ENCODE results near the gene OR6J1. TPM values are rescaled to one million over a fixed set of nuclear protein-coding genes. Genes with fewer than 3 reads are reported as not detected.

OR6J1 gene
- polyA plus RNA-seq, 10 donors: 0.07 to 0.22 (median 0.10) TPM

Other genes starting within 250 kb of the OR6J1 start
- gene DAD1, start 55.1 kb downstream of the OR6J1 start, polyA plus RNA-seq (ENCODE audit: insufficient read length in 10 of 10): 100 to 1,000 TPM; 119 to 178 (median 145) TPM
- gene ABHD4, start 46.1 kb downstream of the OR6J1 start, polyA plus RNA-seq (ENCODE audit: insufficient read length in 10 of 10): 10 to 100 TPM; 11.0 to 20.1 (median 14.0) TPM
- gene OXA1L, start 122.3 kb upstream of the OR6J1 start, polyA plus RNA-seq (ENCODE audit: insufficient read length in 10 of 10): 100 to 1,000 TPM; 164 to 260 (median 214) TPM
- 10 to 100 TPM; 19.5 to 31.4 (median 25.9) TPM for gene SLC7A7, start 171.1 kb upstream of the OR6J1 start, polyA plus RNA-seq (ENCODE audit: insufficient read length in 10 of 10)
- gene MRPL52, start 185.5 kb upstream of the OR6J1 start, polyA plus RNA-seq (ENCODE audit: insufficient read length in 10 of 10): 10 to 100 TPM; 52.4 to 74.3 (median 64.1) TPM
- 100 to 1,000 TPM; 138 to 238 (median 186) TPM for gene MMP14, start 192.2 kb upstream of the OR6J1 start, polyA plus RNA-seq (ENCODE audit: insufficient read length in 10 of 10)
- gene LRP10, start 227.4 kb upstream of the OR6J1 start, polyA plus RNA-seq (ENCODE audit: insufficient read length in 10 of 10): 10 to 100 TPM; 31.1 to 47.0 (median 41.9) TPM
- gene REM2, start 238.9 kb upstream of the OR6J1 start, polyA plus RNA-seq (ENCODE audit: insufficient read length in 10 of 10): under 1 TPM in 8 of 10 donors, not detected in 2; 0.09 to 0.16 (median 0.13) TPM

Data from muscle of back (tissue), 10 donors.